Measurements from ENCODE around the gene KCNAB1. TPM values are rescaled to one million over a fixed set of nuclear protein-coding genes. Genes with fewer than 3 reads are reported as not detected.

The KCNAB1 gene
- total RNA-seq, 1 experiment from 2014 or later = not detected

DNA sequence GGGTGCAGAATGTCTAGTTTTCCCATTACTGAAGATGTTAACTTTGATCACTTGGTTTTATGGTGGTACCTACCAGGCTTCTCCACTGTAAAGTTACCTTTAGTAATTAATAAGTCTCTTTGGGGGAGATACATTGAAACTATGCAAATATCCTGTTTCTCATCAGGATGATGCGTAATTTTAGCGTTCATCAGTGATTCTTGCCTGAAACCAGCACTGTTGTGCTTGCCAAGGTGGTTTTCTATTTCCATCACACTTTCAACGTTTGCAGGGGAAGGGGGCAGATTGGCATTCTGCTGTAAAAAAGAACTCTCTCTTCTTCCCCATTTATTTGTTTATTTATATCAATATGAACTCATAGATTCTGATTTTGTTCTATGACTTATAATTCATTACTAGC is 373.5 kb downstream of the KCNAB1 start:
- CTCF ChIA-PET = interaction anchor here (3.3 kb wide), 1 partner anchor 16 kb away, joined by 8 read pairs; no protein-coding TSS in a partner anchor

More for the DNA sequence above, 373.5 kb downstream of the KCNAB1 start:
- H3K27me3 ChIP-seq (ENCODE audit: insufficient read depth, low read length) = no peaks in the 10 kb centered on the region
- DNase-seq (ENCODE audit: low read depth, low spot score) (no peak), ATAC-seq (no peak)
- no peak overlapping the region for H3K9ac ChIP-seq (ENCODE audit: low read length)
- ChIA-PET RAD21 (ENCODE audit: low non-redundant PET in 1 of 2, low total read pairs in 2 of 2, uncharacterized antibody in 2 of 2, unreplicated experiment in 2 of 2) (no interaction called here), POLR2A (no interaction called here)
- intact Hi-C loops (cut with micrococcal nuclease) = no loop called here
- no peaks in the 10 kb centered on the region for H4K20me1 ChIP-seq (ENCODE audit: insufficient read depth)
- H3K79me2 ChIP-seq (ENCODE audit: insufficient read depth, low read length) = no peaks in the 10 kb centered on the region
- 0 out of 4 replicates have a peak, but pooled peaks cover 0 to 5% of the 10 kb centered on the region in 2 experiments for H3K4me1 ChIP-seq (ENCODE audit: control insufficient read depth in 1 of 2, insufficient read depth in 2 of 2, low read length in 2 of 2)
- TF ChIP-seq EZH2 (IDR thresholded peaks at IDR 0.05) (no peak), JUND (IDR thresholded peaks at IDR 0.05) (no peak), SRF (IDR thresholded peaks at IDR 0.05; ENCODE audit: low read depth) (no peak), CBX3 (IDR thresholded peaks at IDR 0.05; ENCODE audit: low read depth) (no peak), EGR1 (IDR thresholded peaks at IDR 0.05; ENCODE audit: low read depth) (no peak), ZNF274 (IDR thresholded peaks at IDR 0.05; ENCODE audit: low read depth, low read length) (no peak), FOSL1 (IDR thresholded peaks at IDR 0.05; ENCODE audit: low read depth) (no peak), ELF1 (IDR thresholded peaks at IDR 0.05; ENCODE audit: borderline replicate concordance, low read depth) (no peak), SP1 (IDR thresholded peaks at IDR 0.05; ENCODE audit: low read depth) (no peak), TCF7L2 (IDR thresholded peaks at IDR 0.05; ENCODE audit: borderline replicate concordance, extremely low read depth, insufficient read depth, insufficient read length) (no peak)
- TF ChIP-seq, protein P1, sequence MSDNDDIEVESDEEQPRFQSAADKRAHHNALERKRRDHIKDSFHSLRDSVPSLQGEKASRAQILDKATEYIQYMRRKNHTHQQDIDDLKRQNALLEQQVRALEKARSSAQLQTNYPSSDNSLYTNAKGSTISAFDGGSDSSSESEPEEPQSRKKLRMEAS (IDR thresholded peaks at IDR 0.05) = no peak
- TF ChIP-seq, protein P2, sequence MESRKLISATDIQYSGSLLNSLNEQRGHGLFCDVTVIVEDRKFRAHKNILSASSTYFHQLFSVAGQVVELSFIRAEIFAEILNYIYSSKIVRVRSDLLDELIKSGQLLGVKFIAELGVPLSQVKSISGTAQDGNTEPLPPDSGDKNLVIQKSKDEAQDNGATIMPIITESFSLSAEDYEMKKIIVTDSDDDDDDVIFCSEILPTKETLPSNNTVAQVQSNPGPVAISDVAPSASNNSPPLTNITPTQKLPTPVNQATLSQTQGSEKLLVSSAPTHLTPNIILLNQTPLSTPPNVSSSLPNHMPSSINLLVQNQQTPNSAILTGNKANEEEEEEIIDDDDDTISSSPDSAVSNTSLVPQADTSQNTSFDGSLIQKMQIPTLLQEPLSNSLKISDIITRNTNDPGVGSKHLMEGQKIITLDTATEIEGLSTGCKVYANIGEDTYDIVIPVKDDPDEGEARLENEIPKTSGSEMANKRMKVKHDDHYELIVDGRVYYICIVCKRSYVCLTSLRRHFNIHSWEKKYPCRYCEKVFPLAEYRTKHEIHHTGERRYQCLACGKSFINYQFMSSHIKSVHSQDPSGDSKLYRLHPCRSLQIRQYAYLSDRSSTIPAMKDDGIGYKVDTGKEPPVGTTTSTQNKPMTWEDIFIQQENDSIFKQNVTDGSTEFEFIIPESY (IDR thresholded peaks at IDR 0.05; ENCODE audit: extremely low read depth, insufficient replicate concordance, low read length) = no peak
- TF ChIP-seq, protein P3, sequence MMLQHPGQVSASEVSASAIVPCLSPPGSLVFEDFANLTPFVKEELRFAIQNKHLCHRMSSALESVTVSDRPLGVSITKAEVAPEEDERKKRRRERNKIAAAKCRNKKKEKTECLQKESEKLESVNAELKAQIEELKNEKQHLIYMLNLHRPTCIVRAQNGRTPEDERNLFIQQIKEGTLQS (IDR thresholded peaks at IDR 0.05) = no peak
- H3K4me2 ChIP-seq (ENCODE audit: low read length) = no peak overlapping the region
- H3K9me3 ChIP-seq (ENCODE audit: control insufficient read depth in 1 of 2, insufficient read depth in 1 of 2, low read depth in 1 of 2, low read length in 2 of 2) = no peaks in the 10 kb centered on the region
- BruUV-seq (replicated peaks) = no TSS peak
- no peak overlapping the region for H3K27ac ChIP-seq (ENCODE audit: low read depth, low read length)
- H3K4me3 ChIP-seq (replicated peaks in 1 of 2; ENCODE audit: low read depth in 1 of 2, low read length in 2 of 2) = no peak overlapping the region
- no peak overlapping the region for H2AFZ ChIP-seq (ENCODE audit: low read depth, low read length, poor library complexity, severe bottlenecking)
- H3K9me2 ChIP-seq (ENCODE audit: insufficient read depth) = no peaks in the 10 kb centered on the region
- no peaks in the 10 kb centered on the region for H3K36me3 ChIP-seq (ENCODE audit: control insufficient read depth in 1 of 2, insufficient read depth in 2 of 2, low read length in 2 of 2)

All from HCT116 (cell line).